B cell (primary cell): ENCODE data around the gene RP2. TPM values are rescaled to one million over a fixed set of nuclear protein-coding genes. Genes with fewer than 3 reads are reported as not detected.
A peak's percentile ranks its signal among the peaks of the same experiment; 100 is the strongest.

ENCODE experiments used
- ATAC-seq: fragments of 200-7000 bp; cut with Tn5 transposase; one replicate; pipeline ENCODE4 v1.10.0; 2021; ENCODE audit warnings: low read depth, mild to moderate bottlenecking, moderate number of reproducible peaks, moderate library complexity
- CTCF ChIA-PET: fragments of 350-600 bp; sonication (Branson Sonifier 250); formaldehyde crosslinking; loops from one replicate; lab custom pipeline; 2021; ENCODE audit warnings: antibody characterized with exemption, inconsistent platforms; lab: Charles Lee
- POLR2A ChIA-PET: fragments of 350-600 bp; sonication (Branson Sonifier 250); formaldehyde crosslinking; loops from one replicate; lab custom pipeline; 2021; ENCODE audit warnings: antibody characterized with exemption; lab: Charles Lee
- DNase-seq: peaks from one replicate; pipeline ENCODE4 v3.0.0; 2013
- H2AFZ ChIP-seq: 2 replicates; pipeline ENCODE4 v1.6.1; 2012; ENCODE audit warnings: mild to moderate bottlenecking, low read depth, low read length; ENCODE audit not compliant: insufficient read depth, poor library complexity, severe bottlenecking
- H3K27ac ChIP-seq, 2 donors: 1 replicate in 1 of 2; 2 replicates in 1 of 2; pipeline ENCODE4 v1.5.1; 2012 to 2013; ENCODE audit warnings: low read length in 2 of 2, mild to moderate bottlenecking in 2 of 2, moderate library complexity in 1 of 2
- H3K27me3 ChIP-seq, 4 experiments: fragments of 200-600 bp in 1 of 4; sonication (generic) in 1 of 4; replicated peaks in 1 of 4; 1 replicate in 2 of 4; 2 replicates in 2 of 4; pipeline versions ENCODE4 v1.6.1 to v1.7.0; 2013 to 2016; ENCODE audit warnings: low read length in 3 of 4, mild to moderate bottlenecking in 2 of 4, mixed read lengths in 1 of 4, moderate library complexity in 1 of 4; ENCODE audit not compliant: insufficient read depth in 4 of 4, control insufficient read depth in 3 of 4; ENCODE audit errors: control extremely low read depth in 1 of 4
- H3K36me3 ChIP-seq, 2 experiments: replicated peaks in 1 of 2; 1 replicate in 1 of 2; 2 replicates in 1 of 2; pipeline versions ENCODE4 v1.6.1 to v1.7.1; 2013; ENCODE audit warnings: low read length in 1 of 2; ENCODE audit not compliant: insufficient read depth in 2 of 2, control insufficient read depth in 1 of 2; ENCODE audit errors: control extremely low read depth in 1 of 2, extremely low read depth in 1 of 2
- H3K4me1 ChIP-seq, 2 donors: fragments of 200-600 bp in 1 of 2; sonication (generic) in 1 of 2; 1 replicate in 1 of 2; 2 replicates in 1 of 2; pipeline versions ENCODE4 v1.5.1 to v1.6.1; 2013 to 2017; ENCODE audit warnings: low read length in 2 of 2; ENCODE audit not compliant: control insufficient read depth in 2 of 2, insufficient read depth in 2 of 2
- H3K4me2 ChIP-seq: replicated peaks from 2 replicates; pipeline ENCODE3; 2012; ENCODE audit warnings: mild to moderate bottlenecking, low read depth, low read length; ENCODE audit not compliant: poor library complexity, severe bottlenecking
- H3K4me3 ChIP-seq, 5 experiments: fragments of 200-600 bp in 1 of 5; sonication (generic) in 1 of 5; 1 replicate in 3 of 5; 2 replicates in 2 of 5; pipeline versions ENCODE4 v1.5.1 to v1.7.0; 2011 to 2016; ENCODE audit warnings: low read length in 4 of 5, mild to moderate bottlenecking in 4 of 5, low read depth in 2 of 5, control low read depth in 1 of 5, moderate library complexity in 1 of 5; ENCODE audit not compliant: insufficient read depth in 1 of 5; ENCODE audit errors: control extremely low read depth in 1 of 5, extremely low read depth in 1 of 5
- H3K79me2 ChIP-seq: fragments of 200-600 bp; sonication (generic); one replicate; pipeline ENCODE4 v1.6.0; 2016; ENCODE audit warnings: low read length; ENCODE audit not compliant: control insufficient read depth, insufficient read depth
- H3K9ac ChIP-seq: fragments of 200-600 bp; sonication (generic); 2 replicates; pipeline ENCODE4 v1.6.1; 2017; ENCODE audit warnings: mild to moderate bottlenecking, low read length, moderate library complexity
- H3K9me3 ChIP-seq, 3 donors: one replicate each; pipeline versions ENCODE4 v1.6.1 to v1.7.1; 2013; ENCODE audit warnings: low read length in 2 of 3; ENCODE audit not compliant: control insufficient read depth in 2 of 3, insufficient read depth in 1 of 3; ENCODE audit errors: control extremely low read depth in 1 of 3
- H4K20me1 ChIP-seq: 2 replicates; pipeline ENCODE4 v1.6.0; 2012; ENCODE audit warnings: mild to moderate bottlenecking, low read length; ENCODE audit not compliant: insufficient read depth, control insufficient read depth, poor library complexity, severe bottlenecking
- H3K27ac Mint-ChIP-seq: one replicate; pipeline ENCODE4 v1.8.0; 2021; ENCODE audit warnings: mixed read lengths
- H3K27me3 Mint-ChIP-seq: one replicate; pipeline ENCODE4 v1.8.0; 2021; ENCODE audit warnings: mixed read lengths
- H3K4me1 Mint-ChIP-seq: one replicate; pipeline ENCODE4 v1.8.0; 2021; ENCODE audit warnings: mixed read lengths
- H3K4me3 Mint-ChIP-seq: one replicate; pipeline ENCODE4 v1.8.0; 2021; ENCODE audit warnings: mixed read lengths
- H3K9me3 Mint-ChIP-seq: one replicate; pipeline ENCODE4 v1.8.0; 2022; ENCODE audit warnings: mixed read lengths; ENCODE audit not compliant: insufficient read depth
- CTCF ChIP-seq: fragments of 200-600 bp; IDR thresholded peaks from one replicate; pipeline ENCODE4 v1.8.0; 2022; ENCODE audit warnings: antibody characterized with exemption, mild to moderate bottlenecking
- EZH2 ChIP-seq: IDR thresholded peaks from 2 replicates; pipeline ENCODE4 v1.6.1; 2012; ENCODE audit warnings: borderline replicate concordance, low read depth, mild to moderate bottlenecking, moderate library complexity, low read length; ENCODE audit not compliant: insufficient read depth, poor library complexity, severe bottlenecking
- WGBS: methylation state at CpG from one replicate; pipeline ENCODE4 v1.1.5; 2013; ENCODE audit warnings: missing lambda C conversion rate; ENCODE audit not compliant: insufficient coverage; 5-methylcytosine and 5-hydroxymethylcytosine counted together
- intact Hi-C: fragments of 100-400 bp; cut with micrococcal nuclease; formaldehyde crosslinking; loops from one replicate; pipeline ENCODE4 v1.10.0; 2022
- polyA plus RNA-seq: library from polyadenylated mRNA; depleted of rRNA; stranded (reverse); fragments of >200 nt; gene quantifications from 2 replicates; pipeline ENCODE4 v1.2.3, GENCODE V29; 2012
- total RNA-seq, 2 donors: library from RNA; stranded (reverse); fragments of 120-200 nt in 1 of 2; gene quantifications; 1 replicate in 1 of 2; 2 replicates in 1 of 2; pipeline versions ENCODE4 v1.2.3 to v1.2.4, GENCODE V29; 2013 to 2022

The RP2 gene
- total and polyA plus RNA-seq, 2 donors (not counting 1 experiment from before 2014, with no cell fraction given), result 5.5 to 14.9 TPM

GRCh38 chrX:46912603-46913491 is 76.0 kb downstream of the RP2 start:
- Mint-ChIP-seq H3K4me1 (peaks cover 35% of the 10 kb centered on the region), H3K9me3 (no peaks in the 10 kb centered on the region), H3K27ac (peak overlapping the region; percentile 78), H3K4me3 (peak overlapping the region; percentile 93), H3K27me3 (no peaks in the 10 kb centered on the region)
- Histone ChIP-seq H3K27me3 (no peaks in the 10 kb centered on the region), H3K27ac (peak overlapping the region in 1 of 2 donors; percentile 36), H3K9ac (peak overlapping the region; percentile 64), H3K4me1 (peaks cover 5 to 22% of the 10 kb centered on the region in 2 donors), H3K36me3 (no peaks in the 10 kb centered on the region), H3K4me2 (peak overlapping the region; percentile 77), H3K79me2 (peaks cover 43% of the 10 kb centered on the region), H4K20me1 (no peaks in the 10 kb centered on the region), H2AFZ (peak overlapping the region; percentile 62), H3K4me3 (peak overlapping the region; percentile 33 to 70 (median 66)), H3K9me3 (no peaks in the 10 kb centered on the region)
- TF ChIP-seq CTCF (peak; percentile 65), EZH2 (no peak)
- intact Hi-C loops, result loop anchor here (1.0 to 5.0 kb wide), 4 partner anchors 22 to 65 kb away; no protein-coding TSS in a partner anchor
- ChIA-PET POLR2A (interaction anchor here (1.0 to 1.5 kb wide), 3 partner anchors 9 to 232 kb away, joined by 3 to 4 read pairs (median 3); partner anchors contain the start of gene RBM10), CTCF (interaction anchor here (0.6 to 4.4 kb wide), 16 partner anchors 9 to 246 kb away, joined by 3 to 31 read pairs (median 4); no protein-coding TSS in a partner anchor)
- DNase-seq, result peak; percentile 77
- WGBS, result under 1% methylated on average over 61 of the region's 109 CpGs
- peak; percentile 68 for ATAC-seq
